KOPT-K1 (cell line): ENCODE data around the gene KIF17.

Experiments used
- H3K27ac ChIP-seq: fragments of 200-600 bp; sonication (generic); 2 replicates; pipeline ENCODE4 v1.5.1; 2016; ENCODE audit warnings: antibody characterized with exemption, mild to moderate bottlenecking, low read depth, low read length; ENCODE audit not compliant: poor library complexity, severe bottlenecking
- H3K36me3 ChIP-seq: fragments of 200-600 bp; sonication (generic); 2 replicates; pipeline ENCODE4 v1.5.1; 2017; ENCODE audit warnings: antibody characterized with exemption, mild to moderate bottlenecking, low read length, moderate library complexity; ENCODE audit not compliant: insufficient read depth
- H3K9me3 ChIP-seq: fragments of 200-600 bp; sonication (generic); 2 replicates; pipeline ENCODE4 v1.5.1; 2017; ENCODE audit warnings: antibody characterized with exemption, low read length, mild to moderate bottlenecking; ENCODE audit not compliant: insufficient read depth, poor library complexity, severe bottlenecking

KIF17 gene

DNA sequence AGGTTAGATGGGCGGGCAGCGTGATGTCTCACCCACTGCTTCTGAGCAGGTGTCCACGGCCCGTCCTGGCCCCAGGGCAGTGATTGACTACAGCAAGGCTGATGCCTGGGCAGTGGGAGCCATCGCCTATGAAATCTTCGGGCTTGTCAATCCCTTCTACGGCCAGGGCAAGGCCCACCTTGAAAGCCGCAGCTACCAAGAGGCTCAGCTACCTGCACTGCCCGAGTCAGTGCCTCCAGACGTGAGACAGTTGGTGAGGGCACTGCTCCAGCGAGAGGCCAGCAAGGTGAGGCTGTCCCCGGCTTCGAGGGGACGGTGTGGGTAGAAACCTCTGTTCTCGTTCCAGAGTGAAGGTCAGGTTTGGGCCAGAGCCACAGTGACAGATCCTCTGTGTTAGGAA, 68.9 kb downstream of the KIF17 start:
- H3K9me3 ChIP-seq = no peaks in the 10 kb centered on the region
- no peak overlapping the region for H3K27ac ChIP-seq
- peaks cover 61% of the 10 kb centered on the region for H3K36me3 ChIP-seq

DNA sequence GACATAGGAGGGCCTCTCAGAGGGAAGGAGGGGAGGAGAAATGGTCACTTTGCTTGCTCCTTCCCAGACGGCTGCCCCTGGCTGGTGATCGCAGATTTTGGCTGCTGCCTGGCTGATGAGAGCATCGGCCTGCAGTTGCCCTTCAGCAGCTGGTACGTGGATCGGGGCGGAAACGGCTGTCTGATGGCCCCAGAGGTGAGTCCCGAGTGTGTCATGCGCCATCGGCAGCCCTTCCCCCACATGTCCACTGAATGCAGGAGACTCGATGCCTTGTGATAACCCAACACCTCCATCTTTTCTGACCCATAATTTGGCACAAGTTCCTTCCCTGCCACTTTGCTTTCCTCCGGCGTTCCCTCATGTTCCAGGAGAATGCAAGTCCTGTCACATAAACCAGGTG, 69.4 kb downstream of the KIF17 start:
- Histone ChIP-seq H3K9me3 (no peaks in the 10 kb centered on the region), H3K27ac (no peak overlapping the region), H3K36me3 (peaks cover 56% of the 10 kb centered on the region)

DNA sequence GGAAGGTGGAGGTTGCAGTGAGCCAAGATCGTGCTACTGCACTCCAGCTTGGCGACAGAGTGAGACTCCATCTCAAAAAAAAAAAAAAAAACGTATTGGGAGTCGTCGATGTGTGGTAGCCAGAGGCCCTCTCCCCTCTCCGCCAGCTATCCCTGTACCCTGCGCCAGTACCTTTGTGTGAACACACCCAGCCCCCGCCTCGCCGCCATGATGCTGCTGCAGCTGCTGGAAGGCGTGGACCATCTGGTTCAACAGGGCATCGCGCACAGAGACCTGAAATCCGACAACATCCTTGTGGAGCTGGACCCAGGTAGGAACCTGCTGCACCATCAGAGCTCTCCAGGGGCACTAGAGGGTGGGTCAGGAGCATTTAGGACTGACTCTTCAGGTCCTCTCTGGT, 72.4 kb downstream of the KIF17 start:
- Histone ChIP-seq H3K9me3 (no peaks in the 10 kb centered on the region), H3K27ac (no peak overlapping the region), H3K36me3 (peaks cover 27% of the 10 kb centered on the region)

DNA sequence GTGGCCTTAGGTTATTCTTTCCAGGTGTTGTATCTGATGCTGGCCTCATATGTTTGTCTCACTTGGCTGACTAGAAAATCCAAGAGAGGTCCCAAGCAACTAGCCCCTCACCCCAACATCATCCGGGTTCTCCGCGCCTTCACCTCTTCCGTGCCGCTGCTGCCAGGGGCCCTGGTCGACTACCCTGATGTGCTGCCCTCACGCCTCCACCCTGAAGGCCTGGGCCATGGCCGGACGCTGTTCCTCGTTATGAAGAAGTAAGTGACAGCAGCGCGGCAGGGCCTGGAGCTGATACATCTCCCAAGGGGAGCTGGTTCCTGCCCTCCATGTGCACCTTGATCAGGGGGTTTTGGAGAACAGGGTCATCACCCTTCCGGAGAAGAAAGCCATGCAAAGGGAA, 73.4 kb downstream of the KIF17 start:
- no peak overlapping the region for H3K27ac ChIP-seq
- peaks cover 17% of the 10 kb centered on the region for H3K36me3 ChIP-seq
- no peaks in the 10 kb centered on the region for H3K9me3 ChIP-seq

DNA sequence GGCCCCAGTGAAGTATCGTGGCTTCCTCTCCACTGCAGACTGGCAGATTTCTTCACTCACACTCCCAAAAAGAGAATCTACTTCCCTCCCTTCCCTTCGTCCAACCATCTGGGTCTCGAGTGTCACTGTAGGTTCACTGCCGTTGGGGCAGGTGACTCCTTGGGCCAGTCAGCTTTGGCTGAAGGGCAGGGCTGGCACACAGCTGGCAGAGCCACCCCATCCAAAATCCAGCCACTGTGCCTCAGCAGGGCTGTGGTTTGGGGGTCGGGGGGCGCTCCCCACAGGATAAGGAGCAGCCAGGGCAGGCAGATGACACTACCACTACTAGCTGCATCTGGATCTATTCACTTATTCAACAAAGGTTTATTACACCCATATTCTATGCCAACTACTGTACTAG, 74.7 kb downstream of the KIF17 start:
- H3K9me3 ChIP-seq = no peaks in the 10 kb centered on the region
- H3K27ac ChIP-seq = no peak overlapping the region
- peaks cover 4% of the 10 kb centered on the region; the same call in 1 of the 2 replicates for H3K36me3 ChIP-seq

DNA sequence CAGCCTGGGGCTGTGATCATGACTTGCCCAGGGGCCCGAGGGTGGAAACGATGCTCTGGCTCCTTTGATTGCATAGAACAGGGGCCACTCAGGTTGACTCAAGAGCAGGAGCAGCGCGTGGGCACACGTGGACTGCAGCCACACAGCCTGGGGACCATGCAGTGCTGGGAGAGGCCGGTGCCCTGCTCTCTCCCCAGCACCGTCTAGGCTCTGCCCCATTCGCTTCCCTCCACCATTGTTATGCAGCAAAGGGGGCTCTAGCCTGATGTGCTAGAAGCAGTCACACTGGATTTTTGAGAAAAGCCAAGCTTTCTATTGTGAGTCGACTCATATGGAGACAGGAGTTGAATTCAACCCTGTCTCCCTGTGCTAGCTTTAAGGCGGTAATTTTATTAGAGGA, 75.8 kb downstream of the KIF17 start:
- no peaks in the 10 kb centered on the region for H3K9me3 ChIP-seq
- no peak overlapping the region for H3K27ac ChIP-seq
- no peaks in the 10 kb centered on the region for H3K36me3 ChIP-seq

DNA sequence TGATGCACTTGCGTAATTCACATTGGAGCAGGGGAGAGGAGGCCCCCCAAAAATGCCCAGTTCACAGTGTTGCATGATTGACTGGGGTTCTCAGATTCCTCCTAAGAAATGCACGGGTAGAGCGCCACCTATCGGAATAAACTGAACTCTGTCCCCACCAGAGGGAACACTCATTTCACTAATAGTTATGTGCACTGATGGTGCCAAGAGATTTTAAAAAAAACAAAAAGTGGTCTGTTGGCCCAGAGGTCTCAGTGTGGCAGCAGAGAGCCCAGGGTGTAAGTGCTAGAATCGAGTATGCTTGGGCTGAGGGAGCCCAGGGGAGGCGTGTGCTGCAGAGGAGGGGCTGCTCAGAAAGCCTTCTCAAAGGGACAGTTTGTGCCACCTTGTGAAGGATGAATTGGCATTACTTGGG, 77.6 kb downstream of the KIF17 start:
- H3K27ac ChIP-seq = no peak overlapping the region
- H3K36me3 ChIP-seq = no peaks in the 10 kb centered on the region

DNA sequence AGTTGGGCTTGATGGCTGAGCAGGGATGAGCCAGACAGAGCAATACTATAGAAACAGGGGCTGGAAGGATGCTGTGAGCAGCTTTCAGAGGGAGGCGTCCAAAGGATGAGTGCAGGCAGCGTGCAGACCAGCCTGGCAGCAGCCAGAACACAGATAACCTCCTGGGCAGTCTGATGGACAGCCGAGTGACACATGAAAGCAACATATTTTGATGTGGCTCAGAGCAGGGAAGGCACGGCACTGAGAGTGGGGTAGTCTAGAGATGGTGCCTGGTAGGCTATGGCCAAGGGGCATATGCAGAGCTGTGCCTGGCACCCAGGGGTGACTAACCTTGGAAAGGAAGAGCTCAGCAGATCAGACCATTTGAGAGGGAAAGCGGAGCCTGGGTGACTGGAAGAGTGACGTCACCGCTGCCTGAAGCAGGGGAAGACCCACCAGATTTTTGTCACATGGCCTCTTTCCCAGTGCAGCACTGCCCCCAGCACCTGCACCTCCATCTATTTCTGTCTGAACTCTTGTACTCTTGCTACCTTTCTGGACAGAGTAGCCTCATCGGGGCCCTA, 80.9 kb downstream of the KIF17 start:
- Histone ChIP-seq H3K36me3 (no peaks in the 10 kb centered on the region), H3K9me3 (no peaks in the 10 kb centered on the region), H3K27ac (no peak overlapping the region)

More for the DNA sequence above, 77.6 kb downstream of the KIF17 start:
- no peaks in the 10 kb centered on the region for H3K9me3 ChIP-seq

DNA sequence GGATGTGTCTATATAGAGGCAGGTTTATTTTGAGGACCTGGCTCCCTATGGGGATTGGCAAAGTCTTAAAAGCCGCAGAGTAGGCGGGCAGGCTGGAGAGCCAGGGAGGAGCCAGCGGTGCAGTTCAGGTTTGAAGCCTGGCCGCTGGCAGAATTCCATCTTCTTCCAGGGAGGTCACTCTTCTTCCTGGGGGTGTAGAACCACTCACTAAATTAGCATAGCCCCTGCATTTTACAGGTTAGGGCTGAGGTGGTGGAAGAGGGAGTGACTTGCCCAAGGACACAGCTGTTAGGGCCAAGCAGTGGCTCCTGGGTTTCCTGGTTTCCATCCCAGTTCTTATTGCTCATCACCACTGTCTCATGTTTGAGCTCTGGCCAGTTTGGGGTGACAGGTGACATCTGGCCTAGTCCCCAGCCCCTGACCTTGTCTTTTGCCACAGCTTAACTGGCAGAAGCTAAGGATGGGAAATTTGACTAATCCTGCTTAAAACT, 83.2 kb downstream of the KIF17 start:
- Histone ChIP-seq H3K9me3 (peaks cover 6% of the 10 kb centered on the region), H3K27ac (no peak overlapping the region), H3K36me3 (no peaks in the 10 kb centered on the region)

DNA sequence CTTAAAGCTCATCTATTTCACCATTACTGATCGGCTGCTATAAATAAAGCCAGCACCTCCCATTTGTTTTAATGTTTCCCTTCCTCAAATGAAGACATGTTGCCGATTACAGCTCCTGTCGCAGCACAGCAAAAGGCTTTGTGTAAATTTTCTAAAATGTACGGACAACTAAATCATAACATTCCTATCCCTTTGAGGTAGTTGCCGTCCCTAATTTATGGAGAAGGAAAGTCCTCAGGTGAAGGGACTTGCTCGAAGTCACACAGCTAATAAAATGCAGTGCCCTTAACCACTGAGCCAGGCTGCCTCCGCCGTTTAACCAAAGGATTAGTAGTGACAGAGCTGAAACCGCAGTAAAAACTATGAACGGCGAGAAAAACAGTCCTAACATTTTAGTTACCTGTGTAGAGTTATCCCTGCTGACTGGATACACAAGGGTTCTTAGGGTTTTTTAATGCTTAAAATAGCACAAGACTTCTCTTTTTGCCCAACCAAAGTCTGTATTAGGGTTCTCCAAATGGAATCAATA, 83.7 kb downstream of the KIF17 start:
- peak overlapping the region; percentile 50 for H3K27ac ChIP-seq
- peaks cover 11% of the 10 kb centered on the region for H3K9me3 ChIP-seq
- H3K36me3 ChIP-seq = no peaks in the 10 kb centered on the region

DNA sequence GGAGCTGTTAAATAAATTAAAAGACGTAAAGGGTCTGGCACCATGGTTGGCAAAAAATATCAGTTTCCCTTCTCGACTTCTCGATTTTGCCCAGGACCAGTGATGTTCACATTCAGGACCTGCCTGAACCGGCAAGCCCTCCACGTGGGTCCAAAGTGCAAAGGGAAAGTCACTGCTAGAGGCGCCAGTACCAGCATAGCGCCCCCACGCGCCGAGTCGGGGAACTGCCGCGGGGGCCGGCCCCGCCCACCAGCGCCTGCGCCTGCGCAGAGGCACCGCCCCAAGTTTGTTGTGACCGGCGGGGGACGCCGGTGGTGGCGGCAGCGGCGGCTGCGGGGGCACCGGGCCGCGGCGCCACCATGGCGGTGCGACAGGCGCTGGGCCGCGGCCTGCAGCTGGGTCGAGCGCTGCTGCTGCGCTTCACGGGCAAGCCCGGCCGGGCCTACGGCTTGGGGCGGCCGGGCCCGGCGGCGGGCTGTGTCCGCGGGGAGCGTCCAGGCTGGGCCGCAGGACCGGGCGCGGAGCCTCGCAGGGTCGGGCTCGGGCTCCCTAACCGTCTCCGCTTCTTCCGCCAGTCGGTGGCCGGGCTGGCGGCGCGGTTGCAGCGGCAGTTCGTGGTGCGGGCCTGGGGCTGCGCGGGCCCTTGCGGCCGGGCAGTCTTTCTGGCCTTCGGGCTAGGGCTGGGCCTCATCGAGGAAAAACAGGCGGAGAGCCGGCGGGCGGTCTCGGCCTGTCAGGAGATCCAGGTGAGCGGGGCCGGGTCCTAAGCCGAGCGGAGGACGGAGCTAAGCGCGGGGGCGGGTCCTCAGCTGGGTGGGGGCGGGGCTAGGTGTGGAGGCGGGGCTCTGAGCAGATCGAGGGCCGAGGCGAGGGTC, 84.4 kb downstream of the KIF17 start, which contains the start of gene PINK1:
TSS of gene PINK1 (plus strand) at position 269 of the 875 bp plus-strand sequence. CDS start at position 360, 91 bp downstream.
- peaks cover 13% of the 10 kb centered on the region for H3K9me3 ChIP-seq
- peak within 1 kb of the TSS; percentile 50 for H3K27ac ChIP-seq
- no peaks in the 10 kb centered on the region for H3K36me3 ChIP-seq

DNA sequence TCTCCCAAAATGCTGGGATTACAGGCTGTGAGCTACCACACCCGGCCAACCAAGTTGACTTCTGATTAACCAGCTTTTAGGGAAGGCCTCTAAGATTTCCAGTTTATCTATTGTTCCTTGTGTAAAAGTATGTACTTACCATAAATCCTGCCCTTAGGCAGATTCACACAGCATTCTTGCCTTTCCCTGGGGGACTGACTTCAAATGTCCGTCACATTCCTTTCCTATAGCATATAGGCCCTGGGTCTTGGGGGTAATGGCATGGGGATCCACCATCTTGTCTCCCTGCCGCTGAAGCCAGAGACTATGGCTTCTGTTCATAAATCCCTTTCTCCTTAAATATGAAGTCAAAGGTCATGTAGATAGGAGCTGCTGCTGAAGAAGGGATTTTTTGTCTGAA, 85.4 kb downstream of the KIF17 start:
- H3K27ac ChIP-seq = no peak overlapping the region
- peaks cover 13% of the 10 kb centered on the region for H3K9me3 ChIP-seq
- no peaks in the 10 kb centered on the region for H3K36me3 ChIP-seq

DNA sequence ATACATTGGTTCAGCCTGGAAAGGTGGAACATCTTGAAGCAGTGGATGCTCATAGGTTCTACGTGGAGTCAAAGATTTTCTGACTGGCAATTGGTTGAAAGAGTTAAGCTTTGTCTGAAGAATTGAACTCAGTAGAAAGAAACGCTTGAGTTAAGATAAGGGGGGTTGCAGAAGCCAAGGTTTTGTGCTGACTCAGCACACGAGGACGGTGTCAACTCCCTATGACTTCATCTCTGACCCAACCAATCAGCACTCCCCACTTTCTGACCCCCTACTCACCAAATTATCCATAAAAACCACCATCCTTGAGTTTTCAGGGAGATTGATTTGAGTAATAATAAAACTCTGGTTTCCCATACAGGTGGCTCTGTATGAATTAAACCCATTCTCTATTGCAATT, 87.1 kb downstream of the KIF17 start:
- peaks cover 13% of the 10 kb centered on the region for H3K9me3 ChIP-seq
- H3K36me3 ChIP-seq = no peaks in the 10 kb centered on the region
- no peak overlapping the region for H3K27ac ChIP-seq

DNA sequence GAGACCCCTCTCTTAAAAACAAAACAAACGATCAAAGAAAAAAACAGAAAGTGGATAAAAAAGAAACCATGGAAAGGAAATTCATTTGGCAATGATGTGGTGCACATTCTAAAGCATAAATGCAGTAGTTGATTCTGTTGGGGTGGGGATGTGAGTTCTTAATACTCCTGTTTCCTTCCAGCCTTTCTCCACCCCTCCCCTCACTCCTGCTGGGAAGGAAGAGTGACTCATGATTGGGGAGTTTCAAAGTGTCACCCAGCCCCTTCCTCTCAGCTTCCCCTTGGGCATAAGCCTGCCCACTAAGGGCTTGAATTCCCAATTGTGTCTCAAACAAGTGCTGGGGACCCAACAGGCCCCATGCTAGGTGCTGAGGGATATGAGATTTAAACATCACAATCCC, 91.3 kb downstream of the KIF17 start:
- Histone ChIP-seq H3K36me3 (no peaks in the 10 kb centered on the region), H3K27ac (no peak overlapping the region), H3K9me3 (peaks cover 13% of the 10 kb centered on the region)

DNA sequence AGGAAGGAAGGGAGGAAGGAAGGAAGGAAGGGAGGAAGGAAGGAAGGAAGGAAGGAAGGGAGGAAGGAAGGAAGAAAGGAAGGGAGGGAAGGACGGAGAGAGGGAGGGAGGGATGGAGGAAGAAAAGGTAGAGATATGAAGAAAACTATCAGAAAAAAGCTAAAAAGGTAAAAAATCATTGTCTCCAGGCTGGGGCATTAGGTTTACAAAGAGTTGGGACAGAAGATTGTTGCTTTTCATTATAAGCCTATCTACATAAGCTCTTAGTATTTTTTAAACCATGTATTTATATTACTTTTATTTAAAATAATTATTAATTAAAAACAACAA, 91.7 kb downstream of the KIF17 start:
- Histone ChIP-seq H3K27ac (no peak overlapping the region), H3K9me3 (peaks cover 12% of the 10 kb centered on the region), H3K36me3 (no peaks in the 10 kb centered on the region)
